Gastrocnemius medialis (tissue), 4 donors: ENCODE results near the gene ASPHD1. TPM values are rescaled to one million over a fixed set of nuclear protein-coding genes. Genes with fewer than 3 reads are reported as not detected.
"Not testable (repeated sequence)": the region's sequence is repeated elsewhere in the genome, so short reads cannot be mapped to it uniquely, and the experiment has no call there.

ENCODE experiments used
- ATAC-seq, 2 donors: fragments of 150-250 bp; one replicate each; pipeline ENCODE4 v1.9.1; 2016
- DNase-seq, 2 donors: peaks; one replicate each; pipeline ENCODE4 v3.0.0-alpha.2; 2019
- H3K27ac ChIP-seq, 4 donors: fragments of 200-600 bp; sonication (generic); 1 replicate in 1 of 4; 2 replicates in 3 of 4; pipeline ENCODE4 v1.5.1; 2016 to 2018; ENCODE audit warnings: mild to moderate bottlenecking in 2 of 4, moderate library complexity in 1 of 4
- H3K27me3 ChIP-seq, 3 donors: fragments of 200-600 bp; sonication (generic) in 2 of 3; 1 replicate in 1 of 3; 2 replicates in 2 of 3; pipeline versions ENCODE4 v1.5.1 to v1.6.0; 2016 to 2019; ENCODE audit warnings: mild to moderate bottlenecking in 1 of 3, moderate library complexity in 1 of 3
- H3K36me3 ChIP-seq, 2 donors: fragments of 200-600 bp; sonication (generic) in 1 of 2; one replicate each; pipeline ENCODE4 v1.5.1; 2017 to 2018
- H3K4me1 ChIP-seq, 2 donors: fragments of 200-600 bp; sonication (generic) in 1 of 2; one replicate each; pipeline ENCODE4 v1.5.1; 2016 to 2017; ENCODE audit warnings: mild to moderate bottlenecking in 2 of 2
- H3K4me3 ChIP-seq, 4 donors: fragments of 200-600 bp; sonication (generic) in 3 of 4; 1 replicate in 1 of 4; 2 replicates in 3 of 4; pipeline ENCODE4 v1.5.1; 2016 to 2019; ENCODE audit warnings: mild to moderate bottlenecking in 2 of 4
- H3K9me3 ChIP-seq, 3 donors: fragments of 200-600 bp; sonication (generic) in 2 of 3; 1 replicate in 1 of 3; 2 replicates in 2 of 3; pipeline ENCODE4 v1.5.1; 2016 to 2019
- POLR2A ChIP-seq, 2 donors: fragments of 450-650 bp; IDR thresholded peaks; one replicate each; pipeline ENCODE4 v1.6.1; 2017; ENCODE audit warnings: antibody characterized with exemption in 2 of 2, mild to moderate bottlenecking in 2 of 2, moderate library complexity in 2 of 2
- in situ Hi-C, 4 donors: fragments of 200-750 bp; cut with MboI; loops; one replicate each; pipeline versions ENCODE4 v1.15.0 to v1.8.0; 2017; ENCODE audit warnings: low sequenced_read_pairs in 4 of 4
- intact Hi-C: fragments of 100-400 bp; cut with DNase I; formaldehyde crosslinking; loops from one replicate; pipeline ENCODE4 v1.15.1; 2023; ENCODE audit warnings: low total_unique reads
- total RNA-seq, 4 donors: library from RNA; depleted of rRNA; stranded (reverse); fragments of >200 nt; gene quantifications; one replicate each; pipeline versions ENCODE4 v1.1.0 to v1.2.3, GENCODE V29; 2016
- TF ChIP-seq, protein P1 (sequence below), 5 experiments: fragments of 450-650 bp in 3 of 5; fragments of 200-600 bp in 2 of 5; sonication (generic) in 2 of 5; IDR thresholded peaks in 4 of 5; conservative IDR thresholded peaks in 1 of 5; 1 replicate in 4 of 5; 2 replicates in 1 of 5; pipeline ENCODE4 v1.5.1; 2016 to 2019; ENCODE audit warnings: antibody characterized with exemption in 5 of 5, mild to moderate bottlenecking in 3 of 5, moderate library complexity in 3 of 5

The ASPHD1 gene
- total RNA-seq, 4 donors from 2014 or later: not detected

DNA sequence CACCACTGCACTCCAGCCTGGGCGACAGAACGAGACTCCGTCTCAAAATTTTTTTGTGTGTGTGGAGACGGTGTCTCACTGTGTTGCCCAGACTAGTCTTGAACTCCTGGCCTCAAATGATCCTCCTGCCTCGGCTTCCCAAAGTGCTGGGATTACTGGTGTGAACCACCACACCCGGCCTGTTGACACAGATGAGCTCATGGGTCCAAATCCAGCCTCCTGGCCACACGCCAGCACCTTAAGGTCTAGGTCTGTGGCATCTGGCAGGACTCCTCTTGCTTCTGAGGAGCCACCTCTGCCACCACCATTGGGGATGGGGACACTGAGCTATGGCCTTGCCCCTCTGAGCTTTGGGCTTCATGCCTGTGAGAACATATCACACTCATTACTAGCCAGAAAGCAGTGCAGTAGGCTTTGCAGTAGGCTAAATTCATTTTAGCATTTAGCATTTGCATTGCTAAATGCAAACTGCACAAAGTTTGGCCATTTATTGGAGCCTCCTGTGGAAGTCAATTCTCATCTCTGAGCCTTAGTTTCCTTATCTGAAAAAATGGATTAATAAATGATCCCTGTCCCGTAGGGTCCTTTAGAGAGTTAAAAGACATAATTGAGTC is 31.8 kb upstream of the ASPHD1 start:
- intact Hi-C loops (loop anchor here (10.0 kb wide), 1 partner anchor 156 kb away; the partner anchor contains the start of gene C16orf92), in situ Hi-C loops (no loop called here)
- Histone ChIP-seq H3K27ac (no peak overlapping the region), H3K36me3 (no peaks in the 10 kb centered on the region), H3K4me3 (no peak overlapping the region), H3K4me1 (peaks cover 4% of the 10 kb centered on the region in 2 donors), H3K27me3 (no peaks in the 10 kb centered on the region), H3K9me3 (no peaks in the 10 kb centered on the region)
- ATAC-seq (no peak), DNase-seq (no peak)
- TF ChIP-seq, protein P1, sequence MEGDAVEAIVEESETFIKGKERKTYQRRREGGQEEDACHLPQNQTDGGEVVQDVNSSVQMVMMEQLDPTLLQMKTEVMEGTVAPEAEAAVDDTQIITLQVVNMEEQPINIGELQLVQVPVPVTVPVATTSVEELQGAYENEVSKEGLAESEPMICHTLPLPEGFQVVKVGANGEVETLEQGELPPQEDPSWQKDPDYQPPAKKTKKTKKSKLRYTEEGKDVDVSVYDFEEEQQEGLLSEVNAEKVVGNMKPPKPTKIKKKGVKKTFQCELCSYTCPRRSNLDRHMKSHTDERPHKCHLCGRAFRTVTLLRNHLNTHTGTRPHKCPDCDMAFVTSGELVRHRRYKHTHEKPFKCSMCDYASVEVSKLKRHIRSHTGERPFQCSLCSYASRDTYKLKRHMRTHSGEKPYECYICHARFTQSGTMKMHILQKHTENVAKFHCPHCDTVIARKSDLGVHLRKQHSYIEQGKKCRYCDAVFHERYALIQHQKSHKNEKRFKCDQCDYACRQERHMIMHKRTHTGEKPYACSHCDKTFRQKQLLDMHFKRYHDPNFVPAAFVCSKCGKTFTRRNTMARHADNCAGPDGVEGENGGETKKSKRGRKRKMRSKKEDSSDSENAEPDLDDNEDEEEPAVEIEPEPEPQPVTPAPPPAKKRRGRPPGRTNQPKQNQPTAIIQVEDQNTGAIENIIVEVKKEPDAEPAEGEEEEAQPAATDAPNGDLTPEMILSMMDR (IDR thresholded peaks at IDR 0.05 in 4 of 5, conservative IDR thresholded peaks at IDR 0.05 in 1 of 5): no peak
- TF ChIP-seq POLR2A (IDR thresholded peaks at IDR 0.05): no peak

DNA sequence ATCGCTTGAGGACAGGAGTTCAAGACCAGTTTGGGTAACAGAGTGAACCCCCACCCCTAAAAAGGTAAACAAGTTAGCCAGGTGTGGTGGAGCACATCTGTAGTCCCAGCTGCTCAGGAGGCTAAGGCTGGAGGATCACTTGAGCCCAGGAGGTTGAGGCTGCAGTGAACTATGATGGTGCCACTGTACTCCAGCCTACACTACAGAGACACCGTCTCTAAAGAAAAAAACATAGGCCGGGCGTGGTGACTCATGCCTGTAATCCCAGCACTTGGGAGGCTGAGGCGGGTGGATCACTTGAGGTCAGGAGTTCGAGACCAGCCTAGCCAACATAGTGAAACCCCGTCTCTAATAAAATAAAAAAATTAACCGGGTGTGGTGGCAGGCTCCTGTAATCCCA is 31.2 kb upstream of the ASPHD1 start:
- H3K27ac ChIP-seq, H3K27me3 ChIP-seq, ATAC-seq, H3K4me3 ChIP-seq, in situ Hi-C loops, H3K9me3 ChIP-seq, H3K4me1 ChIP-seq, DNase-seq, H3K36me3 ChIP-seq: not testable (repeated sequence)
- intact Hi-C loops: loop anchor here (10.0 kb wide), 1 partner anchor 156 kb away; the partner anchor contains the start of gene C16orf92

DNA sequence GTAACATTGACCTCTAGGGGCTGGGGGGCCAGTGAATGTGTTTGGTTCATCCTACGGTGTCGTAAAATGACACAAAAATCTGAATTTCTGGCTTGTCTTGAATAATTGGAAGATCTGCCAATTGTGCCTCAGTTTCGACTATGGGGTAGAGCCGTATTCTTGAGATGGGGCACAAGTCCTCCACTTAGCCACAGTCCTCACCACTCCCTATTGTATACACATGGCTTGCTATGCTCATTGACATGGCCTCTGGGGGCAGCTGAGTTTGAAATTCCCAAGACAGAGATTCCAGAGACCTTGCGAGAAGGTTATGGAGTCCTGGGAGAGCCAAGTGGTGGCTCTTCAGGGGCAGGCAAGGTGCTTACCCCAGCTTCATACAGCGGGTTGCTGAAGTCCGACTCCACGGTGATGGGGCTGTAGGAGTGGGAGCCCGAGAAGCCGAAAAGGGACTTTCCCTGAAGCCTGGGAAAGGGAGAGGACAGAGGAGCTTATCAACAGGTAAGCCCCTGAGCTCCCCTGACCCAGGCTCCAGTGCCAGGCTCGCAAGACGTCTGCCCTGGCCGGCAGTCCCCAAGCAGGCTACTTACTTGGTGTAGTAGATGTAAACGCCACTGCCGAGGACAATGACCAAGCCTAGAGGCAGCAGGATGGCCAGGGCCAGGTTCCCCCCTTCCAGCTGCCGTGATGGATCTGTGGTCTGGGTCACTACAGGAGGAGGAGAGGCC is 28.3 kb upstream of the ASPHD1 start:
- Histone ChIP-seq H3K36me3 (no peaks in the 10 kb centered on the region), H3K4me1 (no peaks in the 10 kb centered on the region), H3K27ac (no peak overlapping the region), H3K9me3 (no peaks in the 10 kb centered on the region), H3K4me3 (no peak overlapping the region), H3K27me3 (peaks cover 12 to 17% (median 17%) of the 10 kb centered on the region in 3 donors)
- in situ Hi-C loops: no loop called here
- no peak for ATAC-seq
- no peak for TF ChIP-seq POLR2A (IDR thresholded peaks at IDR 0.05)
- no peak for DNase-seq
- intact Hi-C loops: no loop called here

DNA sequence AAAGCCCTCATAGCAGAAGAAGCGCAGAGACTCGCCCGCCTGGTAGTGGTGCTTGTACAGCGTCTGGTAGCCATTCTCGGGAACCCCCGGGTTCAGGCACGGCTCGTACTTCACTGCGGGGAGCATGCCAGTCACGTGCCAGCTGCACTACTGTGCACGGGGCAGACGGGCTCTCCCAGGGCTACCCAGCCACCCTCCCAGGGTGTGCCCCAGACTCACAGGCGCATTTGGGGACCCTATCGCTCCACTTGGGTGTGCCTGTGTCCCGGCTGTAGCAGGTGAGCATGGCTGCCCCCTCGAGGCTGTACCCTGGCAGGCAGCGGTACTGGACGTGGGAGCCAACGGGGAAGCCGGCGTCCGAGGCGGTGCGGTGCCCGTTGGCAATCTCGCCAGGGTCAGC is 27.0 kb upstream of the ASPHD1 start:
- H3K9me3 ChIP-seq: no peaks in the 10 kb centered on the region
- in situ Hi-C loops (no loop called here), intact Hi-C loops (no loop called here)
- peaks cover 25 to 30% (median 30%) of the 10 kb centered on the region in 3 donors for H3K27me3 ChIP-seq
- no peaks in the 10 kb centered on the region for H3K4me1 ChIP-seq
- no peak for ATAC-seq
- DNase-seq: no peak
- H3K27ac ChIP-seq: no peak overlapping the region
- H3K4me3 ChIP-seq: no peak overlapping the region
- TF ChIP-seq POLR2A (IDR thresholded peaks at IDR 0.05): no peak
- TF ChIP-seq, protein P1 (IDR thresholded peaks at IDR 0.05 in 4 of 5, conservative IDR thresholded peaks at IDR 0.05 in 1 of 5): no peak
- no peaks in the 10 kb centered on the region for H3K36me3 ChIP-seq

DNA sequence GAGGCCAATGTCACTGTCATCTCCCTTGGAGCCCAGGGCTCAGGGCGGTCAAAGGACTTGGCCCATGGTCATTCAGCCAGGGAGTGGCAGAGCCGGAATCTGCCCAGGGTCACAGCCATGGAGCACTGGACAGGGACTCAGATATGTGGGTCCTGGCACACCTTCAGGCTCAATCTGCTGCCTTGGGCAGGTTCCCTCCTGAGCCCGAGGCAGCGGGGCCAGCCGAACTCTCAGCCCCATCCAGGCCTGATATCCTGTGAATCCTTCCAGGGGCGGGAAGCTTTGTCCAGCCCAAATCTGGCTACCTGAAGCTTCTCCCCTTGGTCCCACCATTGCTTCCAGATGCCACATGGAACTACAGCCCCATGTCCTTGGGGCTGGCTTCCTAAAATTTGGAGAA is 25.1 kb upstream of the ASPHD1 start:
- ATAC-seq: no peak
- Histone ChIP-seq H3K9me3 (no peaks in the 10 kb centered on the region), H3K4me3 (no peak overlapping the region), H3K4me1 (no peaks in the 10 kb centered on the region), H3K27ac (no peak overlapping the region), H3K27me3 (peaks cover 30 to 47% (median 39%) of the 10 kb centered on the region in 3 donors), H3K36me3 (no peaks in the 10 kb centered on the region)
- in situ Hi-C loops: no loop called here
- intact Hi-C loops: no loop called here
- DNase-seq: no peak
- TF ChIP-seq POLR2A (IDR thresholded peaks at IDR 0.05): no peak
- TF ChIP-seq, protein P1 (IDR thresholded peaks at IDR 0.05 in 4 of 5, conservative IDR thresholded peaks at IDR 0.05 in 1 of 5): no peak
